NCI-H345 treated with DMSO at 0.1 percent for 48 hours (cell line): ENCODE data around the gene UBE2D2.
"Not testable (repeated sequence)": the region's sequence is repeated elsewhere in the genome, so short reads cannot be mapped to it uniquely, and the experiment has no call there.

Experiments used
- DNase-seq: peaks from one replicate; lab custom pipeline; 2025; ENCODE audit not compliant: unreplicated experiment; lab: John Stamatoyannopoulos, UW

Gene UBE2D2

DNA sequence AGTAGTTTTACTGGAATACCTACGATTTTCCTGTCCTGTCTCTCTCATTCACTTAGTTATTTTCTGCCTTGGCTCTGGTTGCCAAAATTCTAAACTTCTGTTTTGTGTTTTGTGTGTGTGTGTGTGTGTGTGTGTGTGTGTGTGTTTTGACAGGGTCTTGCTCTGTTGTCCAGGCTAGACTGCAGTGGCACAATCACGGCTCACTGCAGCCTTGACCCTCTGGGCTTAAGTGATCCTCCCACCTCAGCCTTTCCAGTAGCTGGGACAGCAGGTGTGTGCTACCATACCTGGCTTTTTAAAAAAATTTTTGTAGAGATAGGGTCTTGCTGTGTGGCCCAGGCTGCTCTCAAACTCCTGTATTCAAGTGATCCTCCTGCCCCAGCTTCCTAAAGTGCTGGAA, 17.2 kb downstream of the UBE2D2 start:
- no peak for DNase-seq

DNA sequence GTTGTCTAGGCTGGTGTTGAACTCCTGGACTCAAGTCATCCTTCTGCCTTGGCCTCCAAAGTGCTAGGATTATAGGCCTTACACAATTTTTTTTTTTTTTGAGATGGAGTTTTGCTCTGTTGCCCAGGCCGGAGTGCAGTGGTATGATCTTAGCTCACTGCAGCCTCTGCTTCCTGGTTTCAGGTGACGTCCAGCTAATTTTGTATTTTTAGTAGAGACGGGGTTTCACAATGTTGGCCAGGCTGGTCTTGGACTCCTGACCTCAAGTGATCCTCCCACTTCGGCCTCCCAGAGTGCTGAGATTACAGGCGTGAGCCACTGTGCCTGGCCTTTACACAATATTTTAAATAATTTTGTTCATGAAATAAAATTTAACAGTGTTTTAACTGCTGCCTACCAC, 21.0 kb downstream of the UBE2D2 start:
- DNase-seq: not testable (repeated sequence)

DNA sequence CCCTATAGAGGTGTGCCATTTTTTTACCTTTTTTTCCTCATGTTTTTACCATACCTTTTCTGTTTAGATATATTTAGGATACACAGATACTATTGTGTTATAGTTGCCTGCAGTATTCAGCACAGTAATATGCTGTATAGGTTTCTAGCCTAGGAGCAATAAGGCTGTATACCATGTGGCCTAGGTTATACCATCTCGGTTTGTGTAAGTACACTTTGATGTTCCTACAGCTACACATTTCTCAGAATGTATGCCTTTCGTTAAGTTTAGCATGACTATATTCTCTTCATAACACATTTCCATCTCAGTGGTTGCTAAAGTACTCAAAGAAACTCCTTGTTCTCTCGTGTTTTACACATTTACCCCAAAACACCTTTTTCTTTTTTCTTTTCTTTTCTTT, 23.0 kb downstream of the UBE2D2 start:
- DNase-seq: no peak

DNA sequence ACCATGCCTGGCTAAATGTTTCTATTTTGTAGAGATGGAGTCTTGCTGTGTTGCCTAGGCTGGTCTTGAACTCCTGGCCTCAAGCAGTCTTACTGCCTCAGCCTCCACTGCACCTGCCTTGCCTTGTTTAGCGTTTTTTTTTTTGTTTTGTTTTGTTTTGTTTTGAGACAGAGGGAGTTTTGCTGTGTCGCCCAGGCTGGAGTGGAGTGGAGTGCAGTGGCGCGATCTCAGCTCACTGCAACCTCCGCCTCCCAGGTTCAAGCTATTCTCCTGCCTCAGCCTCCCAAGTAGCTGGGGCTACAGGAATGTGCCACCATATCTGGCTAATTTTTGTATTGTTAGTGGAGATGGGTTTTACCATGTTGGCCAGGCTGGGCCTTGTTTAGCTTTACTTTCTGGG, 27.0 kb downstream of the UBE2D2 start:
- DNase-seq: not testable (repeated sequence)

DNA sequence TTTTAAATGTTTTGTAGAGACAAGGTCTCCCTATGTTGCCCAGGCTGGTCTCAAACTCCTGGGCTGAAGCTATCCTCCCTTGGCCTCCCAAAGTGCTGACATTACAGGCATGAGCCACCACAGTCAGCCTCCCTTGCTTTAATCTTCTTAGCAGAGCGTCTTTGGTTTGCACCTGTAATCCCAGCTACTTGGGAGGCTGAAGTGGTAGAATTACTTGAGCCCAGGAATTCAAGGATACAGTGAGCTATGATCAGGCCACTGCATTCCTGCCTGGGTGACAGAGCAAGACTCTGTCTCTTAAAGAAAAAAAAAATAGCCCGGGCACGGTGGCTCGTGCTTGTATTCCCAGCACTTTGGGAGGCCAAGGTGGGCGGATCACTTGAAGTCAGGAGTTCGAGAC, 27.8 kb downstream of the UBE2D2 start:
- DNase-seq: no peak

DNA sequence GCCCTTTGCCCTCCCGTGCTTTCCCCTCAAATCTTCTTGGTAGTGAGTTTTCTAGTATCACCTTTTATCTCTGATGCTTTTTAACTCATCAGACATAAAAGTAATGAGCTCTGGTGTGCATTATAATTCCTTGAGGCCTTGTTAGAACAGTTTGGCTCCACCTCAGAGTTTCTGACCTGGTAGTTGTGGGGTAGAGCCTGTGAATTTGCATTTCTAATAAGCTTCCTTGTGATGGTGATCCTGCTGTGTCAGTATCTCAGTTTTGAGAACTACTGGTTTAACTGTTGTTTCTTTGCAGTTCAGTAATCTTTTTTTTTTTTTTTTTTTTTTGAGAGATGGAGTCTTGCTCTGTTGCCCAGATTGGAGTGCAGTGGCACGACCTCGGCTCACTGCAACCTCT, 31.1 kb downstream of the UBE2D2 start:
- no peak for DNase-seq

DNA sequence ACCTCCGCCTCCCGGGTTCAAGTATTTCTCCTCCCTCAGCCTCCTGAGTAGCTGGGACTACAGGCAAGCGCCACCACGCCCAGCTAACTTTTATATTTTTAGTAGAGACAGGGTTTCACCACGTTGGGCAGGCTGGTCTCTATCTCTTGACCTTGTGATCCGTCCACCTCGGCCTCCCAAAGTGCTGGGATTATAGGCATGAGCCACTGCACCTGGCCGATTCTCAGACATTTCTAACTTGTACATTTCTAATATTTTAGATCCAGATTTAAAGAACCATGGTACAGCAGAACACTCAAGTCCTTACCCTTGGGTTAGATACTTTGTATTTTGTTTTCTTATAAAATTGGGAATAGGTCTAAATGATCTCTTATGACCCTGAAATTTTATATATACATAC, 31.9 kb downstream of the UBE2D2 start:
- DNase-seq: not testable (repeated sequence)

DNA sequence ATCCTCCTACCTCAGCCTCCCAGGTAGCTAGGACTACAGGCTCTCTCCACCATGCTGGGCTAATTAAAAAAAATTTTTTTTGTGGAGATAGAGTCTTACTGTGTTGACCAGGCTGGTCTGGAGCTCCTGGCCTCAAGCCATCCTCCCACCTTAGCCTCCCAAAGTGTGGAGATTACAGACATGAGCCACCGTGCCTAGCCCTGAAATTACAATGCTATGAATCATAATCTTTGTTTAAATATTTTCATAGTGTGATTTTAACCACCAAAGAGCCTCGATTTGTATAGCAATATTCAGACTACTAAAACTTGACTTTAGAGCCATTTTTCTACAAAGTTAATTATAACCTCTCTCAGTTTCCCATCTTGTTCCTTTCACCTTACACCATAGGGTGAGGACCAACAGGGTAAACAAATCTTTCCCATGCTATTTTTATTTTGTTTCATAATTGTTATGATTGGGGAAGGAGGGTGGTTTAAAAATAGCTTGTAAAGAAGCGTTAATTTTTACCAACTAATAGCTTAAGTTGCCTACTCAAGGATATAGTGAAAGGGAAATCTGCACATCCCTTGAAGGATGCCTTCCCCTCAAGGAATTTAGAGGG, 32.7 kb downstream of the UBE2D2 start:
- no peak for DNase-seq

DNA sequence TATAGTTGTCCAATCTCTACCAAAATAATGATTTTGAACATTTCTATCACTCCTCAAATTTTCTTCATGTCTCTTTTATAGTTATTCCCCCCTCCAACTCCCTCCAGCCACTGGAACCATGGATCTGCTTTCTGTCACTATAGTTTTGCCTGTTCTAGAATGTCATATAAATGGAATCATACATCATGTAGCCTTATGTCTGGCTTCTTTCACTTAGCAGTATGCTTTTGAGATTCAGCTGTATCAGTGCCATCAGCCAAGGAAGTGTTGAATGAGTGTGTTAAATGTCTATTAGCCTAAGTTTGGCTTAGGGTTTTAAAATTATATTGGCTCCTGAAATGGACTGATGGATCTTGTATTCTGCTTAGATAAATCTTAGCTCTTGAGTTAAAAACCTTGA, 36.0 kb downstream of the UBE2D2 start:
- DNase-seq: no peak

DNA sequence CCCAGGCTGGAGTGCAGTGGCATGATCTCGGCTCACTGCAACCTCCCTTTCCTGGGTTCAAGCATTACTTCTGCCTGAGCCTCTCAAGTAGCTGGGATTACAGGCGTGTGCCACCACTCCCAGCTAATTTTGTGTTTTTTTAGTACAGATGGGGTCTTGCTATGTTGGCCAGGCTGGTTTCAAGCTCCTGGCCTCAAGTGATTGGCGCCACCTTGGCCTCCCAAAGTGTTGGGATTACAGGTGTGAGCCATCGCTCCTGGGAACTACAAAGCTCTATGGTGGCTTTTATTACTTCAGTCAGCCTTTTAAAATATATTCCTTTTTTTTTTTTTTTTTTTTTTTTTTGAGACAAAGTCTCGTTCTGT, 37.4 kb downstream of the UBE2D2 start:
- DNase-seq: not testable (repeated sequence)

DNA sequence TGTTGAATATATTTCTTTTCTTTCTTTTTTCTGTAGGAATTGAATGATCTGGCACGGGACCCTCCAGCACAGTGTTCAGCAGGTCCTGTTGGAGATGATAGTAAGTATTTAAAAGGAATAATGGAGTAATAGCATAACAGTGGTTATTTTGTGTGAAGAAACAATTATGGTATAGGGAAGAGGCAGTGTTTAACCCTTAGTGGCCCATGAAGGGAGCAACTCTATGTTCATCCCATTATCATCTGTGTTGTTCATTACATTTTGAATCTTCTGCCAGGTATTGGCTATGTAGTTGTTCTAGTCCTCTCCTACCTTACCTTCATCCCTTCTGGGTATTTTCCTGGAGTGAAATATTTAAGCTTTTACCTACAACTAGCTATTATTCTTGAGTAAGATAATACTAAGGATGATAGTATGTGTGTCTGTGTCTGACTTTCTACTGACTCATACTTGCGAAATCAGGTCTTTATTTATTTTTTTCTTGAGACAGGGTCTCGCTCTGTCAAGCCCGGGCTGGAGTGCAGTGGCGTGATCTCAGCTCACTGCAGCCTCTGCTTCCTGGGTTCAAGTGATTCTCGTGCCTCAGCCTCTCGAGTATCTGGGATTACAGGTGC, 39.3 kb downstream of the UBE2D2 start:
- DNase-seq: no peak

DNA sequence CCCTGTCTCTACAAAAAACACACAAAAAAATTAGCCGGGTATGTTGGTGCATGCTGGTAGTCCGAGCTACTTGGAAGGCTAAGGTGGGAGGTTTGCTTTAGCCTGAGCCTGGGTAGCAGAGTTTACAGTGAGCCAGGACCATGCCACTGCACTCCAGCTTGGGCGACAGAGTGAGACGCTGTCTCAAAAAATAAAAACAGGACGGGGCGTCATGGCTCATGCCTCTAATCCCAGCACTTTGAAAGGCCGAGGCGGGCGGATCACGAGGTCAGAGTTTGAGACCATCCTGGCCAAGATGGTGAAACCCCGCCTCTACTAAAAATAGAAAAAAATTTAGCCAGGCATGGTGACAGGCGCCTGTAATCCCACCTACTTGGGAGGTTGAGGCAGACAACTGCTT, 40.3 kb downstream of the UBE2D2 start:
- no peak for DNase-seq

DNA sequence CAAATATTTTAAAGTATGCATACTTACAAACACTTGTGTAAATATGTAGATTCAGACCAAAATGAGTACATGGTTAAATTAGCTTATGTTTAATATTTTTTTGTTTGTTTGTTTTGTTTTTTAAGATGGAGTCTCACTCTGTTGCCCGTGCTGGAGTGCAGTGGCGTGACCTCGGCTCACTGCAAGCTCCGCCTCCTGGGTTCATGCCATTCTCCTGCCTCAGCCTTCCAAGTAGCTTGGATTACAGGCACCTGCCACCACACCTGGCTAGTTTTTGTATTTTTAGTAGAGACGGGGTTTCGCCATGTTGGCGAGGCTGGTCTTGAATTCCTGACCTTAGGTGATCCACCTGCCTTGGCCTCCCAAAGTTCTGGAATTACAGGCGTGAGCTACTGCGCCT, 40.8 kb downstream of the UBE2D2 start:
- not testable (repeated sequence) for DNase-seq

DNA sequence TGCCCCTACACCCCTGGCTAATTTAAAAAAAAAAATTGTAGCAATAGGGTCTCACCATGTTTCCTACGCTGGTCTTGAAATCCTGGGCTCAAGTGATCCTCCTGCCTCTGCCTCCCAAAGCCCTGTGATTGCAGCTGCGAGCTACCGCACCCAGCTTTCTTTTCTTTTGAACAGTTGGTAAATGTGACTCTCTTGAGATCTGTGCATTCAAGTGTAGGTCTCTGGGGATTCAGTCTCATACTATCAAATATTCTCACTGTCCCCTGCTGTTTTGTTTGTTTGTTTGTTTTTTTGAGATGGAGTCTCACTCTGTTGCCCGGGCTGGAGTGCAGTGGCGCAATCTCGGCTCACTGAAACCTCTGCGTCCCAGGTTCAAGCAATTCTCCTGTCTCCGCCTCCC, 44.7 kb downstream of the UBE2D2 start:
- DNase-seq: no peak

DNA sequence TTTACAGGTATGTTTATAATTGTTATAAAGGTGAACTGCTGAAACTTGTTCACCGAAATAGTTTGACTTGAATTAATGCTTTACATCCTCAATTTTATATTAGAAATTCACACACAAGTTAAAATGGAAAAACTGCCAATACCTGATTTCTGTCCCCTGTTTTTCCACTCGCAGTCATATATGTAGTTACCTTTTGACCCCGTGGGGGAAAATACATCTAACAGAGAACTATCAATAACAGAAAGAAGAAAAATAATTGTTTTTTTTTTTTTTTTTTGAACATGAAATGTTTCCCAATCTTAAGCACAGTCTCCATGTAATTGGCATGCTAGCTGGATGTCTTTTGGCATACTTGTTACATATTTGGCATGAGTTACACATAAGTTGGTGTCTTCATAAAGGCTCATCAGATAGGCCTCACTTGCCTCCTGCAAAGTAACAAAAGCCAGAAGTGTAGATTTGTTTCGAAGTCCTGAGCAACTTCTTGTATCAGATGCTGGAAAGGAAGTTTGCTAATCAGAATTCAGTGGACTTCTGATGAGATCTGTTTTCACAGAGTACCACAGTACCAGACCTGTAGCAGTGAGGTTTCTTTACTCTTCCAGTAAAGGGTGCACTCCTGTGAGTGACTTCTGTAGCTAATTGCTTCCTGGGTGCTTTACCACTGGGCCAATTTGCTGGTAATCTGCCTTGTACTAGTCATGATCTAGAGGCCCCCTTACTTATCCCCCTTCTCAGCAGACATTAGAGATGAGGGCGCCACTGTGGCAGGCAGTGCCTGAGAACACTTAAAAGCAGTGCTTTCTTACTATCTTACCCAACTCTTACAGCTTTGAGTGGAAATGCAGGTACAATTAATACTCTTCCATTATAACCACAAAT, 50.8 kb downstream of the UBE2D2 start:
- DNase-seq: no peak

DNA sequence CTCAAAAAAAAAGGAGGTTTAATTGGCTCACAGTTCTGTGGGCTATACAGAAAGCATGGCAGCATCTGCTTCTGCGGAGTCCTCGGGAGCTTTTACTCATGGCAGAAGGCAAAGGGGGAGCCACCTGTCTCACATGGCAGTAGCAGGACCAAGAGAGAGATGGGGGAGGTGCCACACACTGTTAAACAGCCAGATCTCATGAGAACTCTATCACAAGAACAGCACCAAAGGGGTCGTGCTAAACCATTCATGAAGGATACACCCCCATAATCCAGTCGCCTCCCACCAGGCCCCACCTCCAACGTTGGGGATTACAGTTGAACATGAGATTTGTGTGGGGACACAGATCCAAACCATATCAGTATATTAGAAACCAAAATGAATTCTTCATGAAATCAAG, 58.7 kb downstream of the UBE2D2 start:
- DNase-seq: no peak

DNA sequence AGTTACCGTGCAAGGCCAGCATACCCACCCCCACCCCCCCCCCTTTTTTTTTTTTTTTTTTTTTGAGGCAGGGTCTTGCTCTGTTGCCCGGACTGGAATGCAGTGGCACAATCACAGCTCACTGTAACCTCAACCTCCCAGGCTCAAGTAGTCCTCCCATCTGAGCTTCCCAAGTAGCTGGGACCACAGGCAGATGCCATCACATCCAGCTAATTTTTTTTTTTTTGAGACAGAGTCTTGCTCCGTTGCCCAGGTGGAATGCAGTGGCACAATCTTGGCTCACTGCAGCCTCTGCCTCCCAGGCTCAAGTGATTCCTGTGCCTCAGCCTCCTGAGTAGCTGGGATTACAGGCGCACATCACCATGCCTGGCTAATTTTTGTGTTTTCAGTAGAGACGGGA, 64.3 kb downstream of the UBE2D2 start:
- not testable (repeated sequence) for DNase-seq

DNA sequence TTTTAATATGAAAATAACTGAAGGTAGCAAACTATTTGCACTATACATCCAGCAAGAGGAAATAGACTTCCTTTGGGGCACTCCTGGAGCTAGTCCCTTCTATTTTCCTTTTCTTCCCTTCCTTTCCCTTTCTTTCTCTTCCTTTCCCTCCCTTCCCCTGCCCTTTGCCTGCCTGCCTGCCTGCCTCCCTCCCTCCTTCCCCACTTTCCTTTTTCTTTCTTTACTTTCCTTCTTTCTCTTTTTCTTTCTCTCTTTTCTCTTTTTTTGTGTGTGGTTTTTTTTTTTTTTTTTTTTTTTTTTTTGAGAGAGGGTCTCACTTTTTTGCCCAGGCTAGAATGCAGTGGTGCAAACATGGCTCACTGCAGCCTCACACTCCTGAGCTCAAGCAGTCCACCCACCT, 69.7 kb downstream of the UBE2D2 start:
- no peak for DNase-seq

DNA sequence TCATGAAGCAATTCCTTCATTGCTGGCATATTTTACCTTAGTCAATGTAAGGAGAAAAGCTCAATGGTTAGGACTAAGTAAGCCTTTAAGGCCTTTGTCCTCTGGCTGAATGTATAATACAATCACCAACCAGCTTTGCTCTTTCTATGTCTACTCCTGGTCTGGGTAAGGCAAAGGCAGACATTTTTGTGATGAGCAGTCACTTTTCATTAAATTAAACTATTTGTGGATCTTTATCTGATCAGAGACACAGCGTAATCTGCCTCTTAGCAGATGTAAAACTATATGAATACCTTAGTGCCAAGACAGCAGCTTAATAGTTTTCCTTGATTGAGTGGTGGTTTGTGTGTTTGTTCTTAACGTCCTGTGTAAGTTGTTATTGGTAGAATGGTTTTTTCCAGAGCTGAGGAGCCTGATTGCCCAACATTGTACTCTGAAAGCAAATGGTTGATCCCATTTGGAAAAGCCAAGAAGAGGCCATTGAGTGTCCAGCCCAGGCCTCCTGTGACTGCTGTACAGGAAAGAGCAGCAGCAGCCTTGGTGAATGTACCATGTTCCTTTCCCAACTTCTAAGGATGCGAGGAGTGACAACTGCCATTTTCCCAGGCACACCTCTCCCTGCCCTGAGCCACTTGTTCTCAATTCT, 70.5 kb downstream of the UBE2D2 start:
- DNase-seq: no peak

DNA sequence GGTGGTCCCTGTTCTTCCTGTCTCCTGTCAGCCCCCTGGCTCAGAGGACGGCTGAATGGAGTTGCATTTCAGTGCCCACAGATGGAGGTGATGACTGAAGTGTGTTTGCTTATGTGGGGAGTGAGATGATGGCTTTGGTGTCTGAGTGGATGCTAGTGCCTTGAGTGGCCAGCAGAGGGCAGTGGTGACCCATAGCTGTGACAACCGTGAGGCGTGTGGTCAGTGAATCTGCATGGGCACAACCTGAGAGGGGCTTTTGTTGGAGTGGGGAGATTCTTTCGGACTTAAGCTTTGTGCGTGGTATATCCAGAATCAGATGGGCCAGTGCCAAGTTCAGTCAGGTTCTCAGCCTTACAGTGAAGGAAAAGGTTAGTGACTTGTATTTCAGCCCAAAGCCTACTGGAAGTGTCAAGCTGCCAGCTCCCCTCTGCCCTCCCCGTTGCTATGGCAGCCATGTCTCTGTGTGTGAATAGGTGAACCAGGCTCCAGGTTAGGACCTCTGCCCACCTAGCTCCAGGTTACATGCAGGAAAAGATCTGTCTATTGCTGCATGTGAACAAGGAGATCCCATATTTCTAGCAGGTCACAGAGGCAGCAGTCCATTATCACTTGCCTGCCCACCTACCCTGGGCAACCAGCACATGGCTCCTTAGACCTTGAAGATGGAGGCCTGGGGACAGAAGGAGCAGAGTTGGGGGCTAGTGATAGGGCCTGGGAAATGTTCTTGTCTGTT, 72.3 kb downstream of the UBE2D2 start:
- DNase-seq: peak; percentile 71

DNA sequence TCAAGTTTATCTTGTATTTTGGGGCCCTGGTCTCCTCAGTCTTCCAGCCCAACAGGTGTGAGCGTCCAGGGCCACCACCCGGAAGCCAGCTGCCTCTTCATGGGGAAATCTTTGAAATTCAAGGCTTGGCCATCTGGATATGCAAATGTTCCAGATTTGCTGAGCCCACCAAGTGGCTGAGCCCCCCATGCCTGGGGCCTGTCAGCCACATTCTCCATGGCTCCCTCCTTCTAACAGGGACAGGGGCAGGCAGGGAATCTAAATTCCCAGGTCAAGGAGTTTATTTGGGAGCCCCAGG, 72.8 kb downstream of the UBE2D2 start:
- DNase-seq: no peak
